Measurements from ENCODE around the gene MORN5.
A peak's percentile ranks its signal among the peaks of the same experiment; 100 is the strongest.

The MORN5 gene

DNA sequence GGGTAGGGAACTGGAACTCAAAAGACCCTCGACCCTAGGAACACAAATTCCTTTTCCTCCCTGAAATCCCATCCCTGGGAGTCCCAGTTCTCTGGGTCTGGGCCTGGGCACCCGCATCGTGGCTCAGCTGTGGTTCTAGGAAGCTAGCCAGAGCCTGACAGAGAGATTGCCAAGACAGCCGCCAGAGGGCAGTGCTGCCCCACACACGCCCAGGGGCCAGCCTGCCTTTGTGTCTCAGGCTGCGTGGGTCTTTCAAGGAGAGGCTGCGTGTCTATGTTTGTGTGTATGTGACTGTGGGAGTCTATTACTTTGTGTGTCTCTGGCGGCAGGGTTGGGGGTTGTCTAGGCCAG lies 34.6 kb upstream of the MORN5 start:
- peak in 1 of 2 experiments; percentile 73 for DNase-seq

DNA sequence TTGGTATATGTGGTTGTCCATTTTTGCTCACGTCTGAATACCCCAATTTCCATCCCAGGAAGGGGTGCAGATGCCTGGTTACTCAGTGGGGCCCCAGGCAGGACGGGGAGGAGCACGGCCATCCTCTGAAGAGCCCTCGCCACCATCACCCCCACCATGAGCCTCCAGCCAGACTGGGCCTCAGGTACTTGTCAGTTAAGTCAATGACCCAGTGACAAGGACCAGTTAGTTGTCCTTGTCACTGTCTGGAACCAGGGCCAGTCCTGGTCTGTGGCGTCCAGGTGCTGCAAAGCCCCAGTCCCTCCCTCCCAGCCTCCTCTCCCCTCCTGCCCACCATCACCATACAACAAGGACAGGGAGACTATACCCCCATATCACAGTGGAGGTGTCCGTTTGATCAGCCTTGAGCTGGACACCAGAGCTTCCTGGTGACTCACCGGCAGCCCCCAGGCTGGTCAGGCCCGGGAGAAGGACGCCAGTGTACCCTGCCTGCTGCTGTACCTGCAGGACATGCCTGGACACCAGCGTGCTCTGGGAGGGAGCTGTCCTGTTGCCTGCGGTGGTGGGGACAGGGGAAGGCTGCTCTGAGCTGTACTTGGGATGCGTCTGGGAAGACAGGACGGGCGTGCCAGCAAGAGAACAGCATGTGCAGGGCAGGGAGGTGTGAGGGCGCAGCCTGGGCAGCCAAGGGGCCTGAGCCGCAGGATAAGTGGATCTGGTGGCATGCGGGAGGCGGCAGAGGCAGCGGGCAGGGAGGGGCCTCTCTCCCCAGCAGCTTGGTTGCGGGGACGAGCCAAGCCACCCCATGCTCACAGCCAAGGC lies 34.0 kb upstream of the MORN5 start:
- no peak for DNase-seq

- DNase-seq, result no peak
These were observed 33.1 kb upstream of the MORN5 start for GRCh38 chr9:122126331-122127261.

- no peak for DNase-seq
These were observed 32.3 kb upstream of the MORN5 start for GRCh38 chr9:122127396-122127798.

DNA sequence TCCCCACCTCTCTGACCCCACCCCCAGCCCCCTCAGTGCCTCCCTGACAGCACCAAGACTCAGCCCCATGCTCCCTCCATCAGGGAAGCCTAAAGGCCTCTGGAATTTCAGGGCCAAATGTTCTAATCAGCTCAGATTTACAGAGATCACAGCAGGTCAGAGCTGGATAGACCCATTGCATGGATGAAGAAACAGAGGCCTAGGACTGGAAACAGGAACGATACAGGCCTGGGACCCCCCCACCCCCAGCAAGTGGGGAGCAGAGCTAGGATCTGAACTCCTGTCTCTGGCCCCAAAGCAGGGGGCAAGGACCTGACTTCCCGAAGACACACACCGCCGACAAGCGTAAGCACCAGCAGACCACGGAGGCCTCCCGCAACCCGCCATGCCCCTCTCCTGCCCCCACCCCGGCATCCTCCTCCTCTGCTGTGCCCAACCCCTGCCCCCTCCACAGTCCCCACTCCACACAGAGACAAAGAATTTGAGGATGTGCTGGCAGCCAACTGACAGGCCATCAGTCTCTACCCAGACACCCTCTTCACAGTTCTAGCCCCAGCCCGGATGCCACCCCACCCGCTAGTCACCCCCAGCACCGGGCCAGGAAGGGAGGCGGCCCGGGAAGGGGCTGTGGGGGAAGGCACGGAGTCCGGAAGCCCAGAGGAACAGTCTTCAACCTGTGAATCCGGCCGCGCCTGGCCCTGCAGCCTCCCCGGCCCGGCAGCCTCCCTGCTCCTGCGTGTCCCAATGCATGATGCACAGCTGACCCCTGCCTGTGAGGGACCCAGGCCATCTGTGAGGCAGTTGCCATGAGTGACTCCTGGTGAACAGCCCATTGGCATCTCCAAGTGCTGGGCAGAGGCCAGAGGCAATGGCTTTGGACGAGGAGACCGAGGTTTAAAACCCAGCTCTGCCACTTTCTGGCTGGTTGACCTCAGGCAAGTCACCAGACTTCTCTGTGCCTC lies 31.4 kb upstream of the MORN5 start:
- no peak for DNase-seq

- DNase-seq, result no peak
These were observed 30.8 kb upstream of the MORN5 start for GRCh38 chr9:122128969-122129343.

DNA sequence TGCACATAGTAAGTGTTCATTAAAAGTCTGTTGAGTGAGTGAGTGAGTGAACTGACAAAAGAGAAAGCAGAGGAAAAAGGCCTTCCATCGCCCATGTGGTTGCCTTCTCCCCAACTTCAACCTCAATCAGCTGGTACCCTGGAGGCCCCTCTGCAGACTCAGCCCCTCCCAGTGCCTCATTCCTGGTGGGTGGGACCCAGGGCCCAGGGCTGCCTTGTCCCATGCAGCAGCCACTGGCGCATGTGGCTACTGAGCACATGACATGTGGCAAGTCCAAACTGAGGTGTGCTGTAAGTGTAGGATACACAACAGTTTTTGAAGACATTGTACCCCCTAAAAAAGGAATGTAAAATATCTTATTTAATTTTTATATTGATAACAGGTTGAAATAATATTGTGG lies 29.7 kb upstream of the MORN5 start:
- DNase-seq, result no peak

DNA sequence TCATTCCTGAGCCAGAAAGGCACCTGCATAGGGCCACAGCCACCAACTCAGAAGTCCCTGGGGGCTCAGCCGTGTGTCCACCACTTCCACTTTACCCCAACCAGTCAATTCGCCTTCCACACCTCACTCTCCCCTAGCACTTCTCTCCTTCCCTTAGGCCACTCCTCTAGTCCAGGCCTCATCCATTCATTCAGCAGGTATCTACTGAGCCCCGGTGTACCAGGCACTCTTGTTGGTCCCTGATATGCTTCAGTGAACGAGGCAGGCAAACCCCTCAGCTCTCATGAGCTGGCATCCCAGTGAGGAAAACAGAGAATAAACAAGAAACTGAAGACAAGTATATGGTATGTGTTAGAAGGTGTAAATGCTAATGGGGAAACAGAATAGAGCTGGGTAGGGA lies 28.9 kb upstream of the MORN5 start:
- no peak for DNase-seq

GRCh38 chr9:122131401-122132001 lies 28.2 kb upstream of the MORN5 start:
- DNase-seq, result no peak

DNA sequence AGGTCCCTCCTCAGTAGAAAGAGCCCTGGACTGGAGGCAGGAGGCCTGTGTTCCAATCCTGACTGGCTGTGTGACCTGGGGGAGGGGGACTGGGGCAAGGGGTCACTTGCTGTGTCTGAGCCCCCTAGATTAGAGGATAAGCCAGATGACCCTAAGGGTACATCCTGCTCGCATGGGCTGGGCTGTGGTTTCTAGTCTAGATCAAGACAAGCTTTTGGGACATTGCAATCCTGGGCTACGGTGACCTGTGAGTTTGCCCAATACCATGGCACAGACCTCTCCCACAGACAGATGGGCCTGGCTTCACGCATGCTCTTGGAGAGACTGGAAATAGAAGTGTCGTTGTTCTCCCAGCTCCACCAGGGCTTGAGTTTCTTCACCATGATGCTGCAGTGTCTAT lies 27.2 kb upstream of the MORN5 start:
- no peak for DNase-seq

GRCh38 chr9:122133263-122133983 lies 26.3 kb upstream of the MORN5 start:
- no peak for DNase-seq

GRCh38 chr9:122133984-122134535 lies 25.6 kb upstream of the MORN5 start:
- DNase-seq, result no peak

- no peak for DNase-seq
These were observed 24.7 kb upstream of the MORN5 start for GRCh38 chr9:122134822-122135528.

DNA sequence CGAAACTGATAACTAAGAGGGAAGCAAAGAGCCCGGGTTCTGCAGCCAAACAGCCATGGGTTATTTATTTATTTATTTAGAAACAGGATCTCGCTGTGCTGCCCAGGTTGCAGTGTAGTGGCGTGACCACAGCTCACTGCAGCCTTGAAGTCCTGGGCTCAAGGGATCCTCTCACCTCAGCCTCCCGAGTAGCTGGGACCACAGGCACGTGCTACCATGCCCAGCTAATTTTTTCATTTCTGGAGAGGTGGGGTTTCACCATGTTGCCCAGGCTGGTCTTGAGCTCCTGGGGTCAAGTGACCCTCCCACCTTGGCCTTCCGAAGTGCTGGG lies 24.2 kb upstream of the MORN5 start:
- no peak for DNase-seq

DNA sequence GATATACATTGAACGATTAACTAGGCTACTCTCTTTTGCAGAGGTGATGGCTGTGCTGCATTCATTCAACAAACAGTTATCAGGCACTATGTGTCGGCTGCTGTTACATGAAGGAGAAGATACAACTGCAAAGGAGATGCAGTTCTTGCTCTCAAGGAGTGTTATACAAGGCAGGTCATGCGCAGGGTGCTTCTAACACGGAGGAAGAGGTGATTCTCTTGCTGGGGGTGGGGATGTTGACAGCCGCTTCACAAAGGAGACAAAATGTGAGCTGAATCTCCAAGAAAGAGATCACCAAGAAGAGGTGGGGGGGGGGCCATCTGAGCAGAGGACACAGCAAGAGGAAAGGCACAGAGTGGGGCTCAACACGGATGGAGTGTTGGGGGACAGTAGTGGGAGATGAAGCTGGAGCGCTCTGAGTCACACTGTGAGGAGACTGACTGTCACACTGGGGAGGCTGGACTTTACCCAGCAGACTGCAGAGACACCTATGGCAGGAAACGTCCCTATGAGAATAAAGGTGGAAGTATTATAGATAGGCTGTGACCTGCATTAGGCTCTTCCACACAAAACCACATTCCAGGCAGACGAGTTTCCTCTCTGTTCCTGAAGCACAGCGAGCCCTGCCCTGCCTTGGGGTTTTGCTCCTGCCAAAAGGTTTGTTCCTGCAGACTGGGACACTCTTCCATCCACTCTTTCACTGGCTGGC lies 21.0 kb upstream of the MORN5 start:
- no peak for DNase-seq

- DNase-seq, result no peak
These were observed 19.1 kb upstream of the MORN5 start for GRCh38 chr9:122140368-122141193.

- no peak for DNase-seq
These were observed 18.0 kb upstream of the MORN5 start for GRCh38 chr9:122141671-122142070.

DNA sequence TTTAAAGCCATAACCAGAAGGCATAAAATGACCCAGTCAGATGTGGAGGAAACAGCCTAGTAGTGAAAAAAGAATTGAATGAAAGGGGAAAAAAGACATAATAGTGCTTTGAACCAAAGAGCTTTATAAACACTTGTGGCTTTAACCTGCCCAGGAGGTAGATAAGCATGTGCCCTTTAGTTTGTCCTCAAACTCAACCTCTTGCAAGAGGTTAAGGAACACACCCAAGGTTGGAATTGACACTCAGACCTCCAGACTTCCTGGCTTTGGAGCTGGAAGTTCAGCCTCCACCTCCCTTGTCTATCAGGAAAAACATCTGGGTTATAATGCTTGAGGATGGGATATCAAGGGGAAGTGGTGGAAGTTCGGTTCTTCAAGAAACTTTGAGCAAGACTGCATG lies 16.4 kb upstream of the MORN5 start:
- no peak for DNase-seq

- no peak for DNase-seq
These were observed 15.8 kb upstream of the MORN5 start for GRCh38 chr9:122143876-122144405.
